ENCODE measurements around the gene HIF1AN. TPM values are rescaled to one million over a fixed set of nuclear protein-coding genes. Genes with fewer than 3 reads are reported as not detected.

Gene HIF1AN
- total RNA-seq, 1 experiment from 2014 or later = 57.6 TPM

GRCh38 chr10:100567249-100567648 lies 31.5 kb downstream of the HIF1AN start:
- ChIA-PET POLR2A (ENCODE audit: low non-redundant PET) (no interaction called here), CTCF (interaction anchor here (0.5 to 0.6 kb wide), 2 partner anchors 103 to 534 kb away, joined by 3 to 4 read pairs; no protein-coding TSS in a partner anchor)

GRCh38 chr10:100567826-100568225 lies 32.1 kb downstream of the HIF1AN start:
- H3K27me3 ChIP-seq (replicated peaks; ENCODE audit: insufficient read depth, low read depth, low read length, poor library complexity) = peaks cover 31% of the 10 kb centered on the region
- ChIA-PET CTCF (interaction anchor here (0.6 to 1.0 kb wide), 4 partner anchors 311 to 1062 kb away, joined by 3 to 6 read pairs (median 4); no protein-coding TSS in a partner anchor), POLR2A (ENCODE audit: low non-redundant PET) (interaction anchor here (0.7 kb wide), 1 partner anchor 46 kb away, joined by 7 read pairs; no protein-coding TSS in a partner anchor)

More at GRCh38 chr10:100567249-100567648, 31.5 kb downstream of the HIF1AN start:
- TF ChIP-seq, protein P1, sequence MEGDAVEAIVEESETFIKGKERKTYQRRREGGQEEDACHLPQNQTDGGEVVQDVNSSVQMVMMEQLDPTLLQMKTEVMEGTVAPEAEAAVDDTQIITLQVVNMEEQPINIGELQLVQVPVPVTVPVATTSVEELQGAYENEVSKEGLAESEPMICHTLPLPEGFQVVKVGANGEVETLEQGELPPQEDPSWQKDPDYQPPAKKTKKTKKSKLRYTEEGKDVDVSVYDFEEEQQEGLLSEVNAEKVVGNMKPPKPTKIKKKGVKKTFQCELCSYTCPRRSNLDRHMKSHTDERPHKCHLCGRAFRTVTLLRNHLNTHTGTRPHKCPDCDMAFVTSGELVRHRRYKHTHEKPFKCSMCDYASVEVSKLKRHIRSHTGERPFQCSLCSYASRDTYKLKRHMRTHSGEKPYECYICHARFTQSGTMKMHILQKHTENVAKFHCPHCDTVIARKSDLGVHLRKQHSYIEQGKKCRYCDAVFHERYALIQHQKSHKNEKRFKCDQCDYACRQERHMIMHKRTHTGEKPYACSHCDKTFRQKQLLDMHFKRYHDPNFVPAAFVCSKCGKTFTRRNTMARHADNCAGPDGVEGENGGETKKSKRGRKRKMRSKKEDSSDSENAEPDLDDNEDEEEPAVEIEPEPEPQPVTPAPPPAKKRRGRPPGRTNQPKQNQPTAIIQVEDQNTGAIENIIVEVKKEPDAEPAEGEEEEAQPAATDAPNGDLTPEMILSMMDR (conservative IDR thresholded peaks at IDR 0.05; ENCODE audit: low read depth, low read length) = no peak
- no peak for TF ChIP-seq EZH2 (IDR thresholded peaks at IDR 0.05; ENCODE audit: borderline replicate concordance, low read depth, low read length, poor library complexity, severe bottlenecking)
- BruUV-seq (replicated peaks) = no TSS peak
- Histone ChIP-seq H3K9me3 (ENCODE audit: low read depth, low read length, poor library complexity, severe bottlenecking) (no peaks in the 10 kb centered on the region), H3K4me1 (ENCODE audit: insufficient read depth, low read length, poor library complexity, severe bottlenecking) (peaks cover 7% of the 10 kb centered on the region), H3K27ac (ENCODE audit: low read depth, low read length, poor library complexity, severe bottlenecking) (no peak overlapping the region), H3K36me3 (ENCODE audit: insufficient read depth, low read length, poor library complexity, severe bottlenecking) (no peaks in the 10 kb centered on the region), H3K27me3 (replicated peaks; ENCODE audit: insufficient read depth, low read depth, low read length, poor library complexity) (peaks cover 36% of the 10 kb centered on the region), H3K4me3 (ENCODE audit: low read depth, low read length, poor library complexity, severe bottlenecking) (no peak overlapping the region)
- DNase-seq (ENCODE audit: low spot score) = no peak
- intact Hi-C loops (cut with micrococcal nuclease; ENCODE audit: unreplicated experiment) = no loop called here

DNA sequence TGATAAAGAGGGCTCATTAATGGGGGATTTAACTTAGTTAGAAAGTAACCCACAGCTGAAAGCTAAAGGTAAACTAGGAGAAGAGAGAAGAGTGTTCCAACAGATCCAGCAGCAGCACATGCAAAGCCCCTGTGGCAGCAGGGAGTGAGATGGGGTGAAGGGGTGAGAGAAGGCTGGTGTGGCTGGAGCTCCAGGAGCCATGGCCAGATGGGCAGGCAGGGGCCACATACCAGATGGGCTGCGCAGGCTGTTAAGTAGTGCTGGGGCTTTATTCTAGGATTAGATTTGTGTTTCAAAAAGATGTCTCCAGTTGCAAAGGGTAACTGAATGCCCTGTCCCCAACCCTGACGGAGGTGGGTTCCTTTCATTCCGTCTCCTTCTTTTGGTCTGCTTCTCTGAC lies 33.2 kb downstream of the HIF1AN start:
- DNase-seq (ENCODE audit: low spot score) = no peak
- TF ChIP-seq, protein P1 (conservative IDR thresholded peaks at IDR 0.05; ENCODE audit: low read depth, low read length) = no peak
- no peak for TF ChIP-seq EZH2 (IDR thresholded peaks at IDR 0.05; ENCODE audit: borderline replicate concordance, low read depth, low read length, poor library complexity, severe bottlenecking)
- H3K27ac ChIP-seq (ENCODE audit: low read depth, low read length, poor library complexity, severe bottlenecking) = no peak overlapping the region
- CTCF ChIA-PET = no interaction called here
- H3K9me3 ChIP-seq (ENCODE audit: low read depth, low read length, poor library complexity, severe bottlenecking) = no peaks in the 10 kb centered on the region
- H3K4me1 ChIP-seq (ENCODE audit: insufficient read depth, low read length, poor library complexity, severe bottlenecking) = no peaks in the 10 kb centered on the region
- POLR2A ChIA-PET (ENCODE audit: low non-redundant PET) = no interaction called here
- peaks cover 30% of the 10 kb centered on the region for H3K27me3 ChIP-seq (replicated peaks; ENCODE audit: insufficient read depth, low read depth, low read length, poor library complexity)
- no peak overlapping the region for H3K4me3 ChIP-seq (ENCODE audit: low read depth, low read length, poor library complexity, severe bottlenecking)
- intact Hi-C loops (cut with micrococcal nuclease; ENCODE audit: unreplicated experiment) = no loop called here
- H3K36me3 ChIP-seq (ENCODE audit: insufficient read depth, low read length, poor library complexity, severe bottlenecking) = no peaks in the 10 kb centered on the region
- no TSS peak for BruUV-seq (replicated peaks)

More at GRCh38 chr10:100567826-100568225, 32.1 kb downstream of the HIF1AN start:
- intact Hi-C loops (cut with micrococcal nuclease; ENCODE audit: unreplicated experiment) = no loop called here
- no peak overlapping the region for H3K27ac ChIP-seq (ENCODE audit: low read depth, low read length, poor library complexity, severe bottlenecking)
- no peaks in the 10 kb centered on the region for H3K36me3 ChIP-seq (ENCODE audit: insufficient read depth, low read length, poor library complexity, severe bottlenecking)
- peaks cover 1% of the 10 kb centered on the region for H3K4me1 ChIP-seq (ENCODE audit: insufficient read depth, low read length, poor library complexity, severe bottlenecking)
- BruUV-seq (replicated peaks) = no TSS peak
- no peaks in the 10 kb centered on the region for H3K9me3 ChIP-seq (ENCODE audit: low read depth, low read length, poor library complexity, severe bottlenecking)
- H3K4me3 ChIP-seq (ENCODE audit: low read depth, low read length, poor library complexity, severe bottlenecking) = no peak overlapping the region
- DNase-seq (ENCODE audit: low spot score) = no peak
- TF ChIP-seq, protein P1 (conservative IDR thresholded peaks at IDR 0.05; ENCODE audit: low read depth, low read length) = no peak
- no peak for TF ChIP-seq EZH2 (IDR thresholded peaks at IDR 0.05; ENCODE audit: borderline replicate concordance, low read depth, low read length, poor library complexity, severe bottlenecking)

Measured in A673 (cell line).